A549 (cell line): ENCODE data around the gene SLCO2A1. TPM values are rescaled to one million over a fixed set of nuclear protein-coding genes. Genes with fewer than 3 reads are reported as not detected.

Experiments
- ATAC-seq, 2 experiments: fragments of 200-7000 bp in 1 of 2; fragments of >200 bp in 1 of 2; cut with Nextera tagmentation in 1 of 2; cut with Tn5 transposase in 1 of 2; 3 replicates each; pipeline versions ENCODE4 v1.8.0 to v1.9.1; 2018 to 2020; ENCODE audit warnings: mild to moderate bottlenecking in 1 of 2, moderate library complexity in 1 of 2
- CTCF ChIA-PET: fragments of 300-600 bp; sonication (Branson Sonifier 250); formaldehyde crosslinking; extraction: SDS; loops from one replicate; lab custom pipeline; 2021; ENCODE audit warnings: antibody characterized with exemption, inconsistent platforms; lab: Yijun Ruan, JAX
- POLR2A ChIA-PET: fragments of 350-600 bp; formaldehyde crosslinking; extraction: SDS; loops from one replicate; lab custom pipeline; 2021; ENCODE audit warnings: antibody characterized with exemption, inconsistent platforms; lab: Yijun Ruan, JAX
- DNase-seq, 2 experiments: peaks; one replicate each; pipeline versions ENCODE4 v3.0.0 to v3.0.0-alpha.2; 2011 to 2016; ENCODE audit warnings: low read depth in 1 of 2, low spot score in 1 of 2
- FAIRE-seq: peaks from 2 replicates; lab custom pipeline; 2011; peaks lifted over from hg19 to GRCh38; lab: Jason Lieb, UNC
- H3K27ac ChIP-seq, 2 experiments: fragments of >200 bp; sonication (Bioruptor Twin); formaldehyde crosslinking; 3 replicates each; pipeline ENCODE4 v1.5.1; 2016 to 2017
- H3K4me1 ChIP-seq: fragments of >200 bp; sonication (Bioruptor Twin); formaldehyde crosslinking; 3 replicates; pipeline ENCODE4 v1.6.1; 2016
- H3K4me2 ChIP-seq: fragments of >200 bp; sonication (Bioruptor Twin); formaldehyde crosslinking; 3 replicates; pipeline ENCODE4 v1.6.1; 2016
- H3K4me3 ChIP-seq: fragments of >200 bp; sonication (Bioruptor Twin); formaldehyde crosslinking; 3 replicates; pipeline ENCODE4 v1.5.1; 2016
- H3K9me3 ChIP-seq: fragments of >200 bp; sonication (Bioruptor Twin); formaldehyde crosslinking; 3 replicates; pipeline ENCODE4 v1.6.1; 2016
- BCL3 ChIP-seq: fragments of >200 bp; sonication (Bioruptor Twin); formaldehyde crosslinking; IDR thresholded peaks from 3 replicates; pipeline ENCODE4 v1.6.1; 2016
- CBX2 ChIP-seq: fragments of 200-600 bp; sonication (generic); IDR thresholded peaks from 2 replicates; pipeline ENCODE4 v1.6.1; 2016; ENCODE audit warnings: low read depth, mild to moderate bottlenecking, borderline replicate concordance
- CHD2 ChIP-seq: fragments of 150-350 bp; IDR thresholded peaks from 2 replicates; pipeline ENCODE4 v1.6.1; 2014; ENCODE audit warnings: low read length; ENCODE audit not compliant: partially characterized antibody
- CHD4 ChIP-seq: fragments of 200-600 bp; sonication (generic); IDR thresholded peaks from 2 replicates; pipeline ENCODE4 v1.6.1; 2016; ENCODE audit warnings: antibody characterized with exemption, mild to moderate bottlenecking, borderline replicate concordance
- EHF ChIP-seq: fragments of 250-450 bp; sonication (Bioruptor Pico); IDR thresholded peaks from 2 replicates; pipeline ENCODE4 v1.5.0; 2020; ENCODE audit warnings: mild to moderate bottlenecking
- ELK1 ChIP-seq: fragments of 150-350 bp; IDR thresholded peaks from 2 replicates; pipeline ENCODE4 v1.6.1; 2014; ENCODE audit warnings: low read depth, mild to moderate bottlenecking, low read length
- EP300 ChIP-seq, 2 experiments: fragments of >200 bp; sonication (Bioruptor Twin); formaldehyde crosslinking; IDR thresholded peaks; 2 replicates in 1 of 2; 3 replicates in 1 of 2; pipeline ENCODE4 v1.6.1; 2016 to 2017
- HEYL ChIP-seq: fragments of 250-450 bp; sonication (Bioruptor Pico); IDR thresholded peaks from 2 replicates; pipeline ENCODE4 v1.8.0; 2021; ENCODE audit warnings: mild to moderate bottlenecking, moderate library complexity
- HOXB13 ChIP-seq: fragments of 250-450 bp; sonication (Bioruptor Pico); IDR thresholded peaks from 2 replicates; pipeline ENCODE4 v1.5.0; 2020; ENCODE audit warnings: low read depth, mild to moderate bottlenecking, moderate library complexity
- HOXB5 ChIP-seq: fragments of 250-450 bp; sonication (Bioruptor Pico); IDR thresholded peaks from 2 replicates; pipeline ENCODE4 v1.5.0; 2020; ENCODE audit warnings: mild to moderate bottlenecking, moderate library complexity
- JUN ChIP-seq, 2 experiments: fragments of >200 bp; sonication (Bioruptor Twin); formaldehyde crosslinking; IDR thresholded peaks; 2 replicates in 1 of 2; 3 replicates in 1 of 2; pipeline ENCODE4 v1.6.1; 2016 to 2017
- KDM1A ChIP-seq: fragments of 200-600 bp; sonication (generic); IDR thresholded peaks from 2 replicates; pipeline ENCODE4 v1.6.1; 2016; ENCODE audit warnings: low read depth, mild to moderate bottlenecking
- KDM5A ChIP-seq: fragments of 200-600 bp; sonication (generic); IDR thresholded peaks from 2 replicates; pipeline ENCODE4 v1.6.1; 2016; ENCODE audit warnings: antibody characterized with exemption, mild to moderate bottlenecking
- MAZ ChIP-seq: fragments of 150-350 bp; IDR thresholded peaks from 2 replicates; pipeline ENCODE4 v1.6.1; 2014; ENCODE audit warnings: antibody characterized with exemption, low read depth, low read length, borderline replicate concordance
- NFE2L2 ChIP-seq: fragments of 150-350 bp; conservative IDR thresholded peaks from 2 replicates; pipeline ENCODE4 v1.6.1; 2014; ENCODE audit warnings: low read length
- POLR2A ChIP-seq: IDR thresholded peaks from 2 replicates; pipeline ENCODE4 v1.6.1; 2012; ENCODE audit warnings: mild to moderate bottlenecking, low read length
- RARB ChIP-seq: fragments of 250-450 bp; sonication (Bioruptor Pico); IDR thresholded peaks from 2 replicates; pipeline ENCODE4 v1.8.0; 2021; ENCODE audit warnings: mild to moderate bottlenecking, moderate library complexity
- RCOR1 ChIP-seq: fragments of 150-350 bp; IDR thresholded peaks from 2 replicates; pipeline ENCODE4 v1.6.1; 2014; ENCODE audit warnings: antibody characterized with exemption, low read length, low read depth
- RFX5 ChIP-seq: fragments of 450-650 bp; IDR thresholded peaks from 2 replicates; pipeline ENCODE4 v1.7.1; 2014; ENCODE audit warnings: antibody characterized with exemption, mild to moderate bottlenecking, moderate library complexity
- ZC3H11A ChIP-seq: fragments of 450-650 bp; IDR thresholded peaks from 2 replicates; pipeline ENCODE4 v1.6.1; 2014; ENCODE audit warnings: antibody characterized with exemption, mild to moderate bottlenecking
- ZFP36 ChIP-seq: fragments of 450-650 bp; IDR thresholded peaks from 2 replicates; pipeline ENCODE4 v1.6.1; 2014; ENCODE audit warnings: borderline replicate concordance; ENCODE audit not compliant: partially characterized antibody
- ZSCAN20 ChIP-seq: fragments of 250-450 bp; sonication (Bioruptor Pico); IDR thresholded peaks from 2 replicates; pipeline ENCODE4 v1.8.0; 2022; ENCODE audit warnings: mild to moderate bottlenecking, moderate library complexity
- WGBS: methylation state at CpG from one replicate; pipeline ENCODE4 v1.1.6; 2017; ENCODE audit errors: missing lambda C conversion rate; 5-methylcytosine and 5-hydroxymethylcytosine counted together
- polyA plus RNA-seq, 4 experiments: library from polyadenylated mRNA; depleted of rRNA in 3 of 4; stranded (reverse); fragments of >200 nt; fragmentation: RNase III in 1 of 4; extraction: RNeasy Plus Mini Kit Qiagen cat#74134 plus additional on column Dnase treatment in 1 of 4; gene quantifications; 2 replicates in 3 of 4; 3 replicates in 1 of 4; pipeline ENCODE4 v1.2.3, GENCODE V29; 2011 to 2017

SLCO2A1 gene
- polyA plus RNA-seq, 2 of the 4 experiments (the other 2 are of a cell fraction): 0.12 TPM; not detected in 1

DNA sequence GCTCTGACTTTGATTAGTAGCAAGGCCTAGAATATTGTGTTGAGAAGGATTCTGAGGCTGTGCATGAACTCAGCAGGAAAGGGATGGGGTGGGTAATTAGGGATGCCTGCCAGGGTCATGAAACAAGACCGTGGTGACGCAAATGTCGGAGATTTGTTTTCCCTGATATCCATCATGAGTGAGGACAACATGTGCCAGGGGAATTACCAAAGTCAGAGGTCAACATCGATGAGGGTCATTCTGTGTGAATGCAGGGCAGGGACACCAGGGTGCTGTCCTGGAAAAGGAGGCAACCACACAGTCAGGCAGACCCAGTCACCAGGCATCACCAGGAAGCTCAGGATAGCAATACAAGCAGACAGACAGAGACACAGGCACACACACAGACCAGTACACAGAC is 52.2 kb downstream of the SLCO2A1 start (continued):
- TF ChIP-seq ELK1 (no peak), CBX2 (no peak), ZFP36 (no peak), HEYL (CRISPR knock-in tag) (no peak)

- FAIRE-seq (no peak), ATAC-seq (no peak), DNase-seq (no peak)
- H3K9me3 ChIP-seq: no peaks in the 10 kb centered on the region
- ChIA-PET CTCF (interaction anchor here (1.0 kb wide), 1 partner anchor 23 kb away, joined by 3 read pairs; no protein-coding TSS in a partner anchor), POLR2A (no interaction called here)
- H3K4me3 ChIP-seq: no peak overlapping the region
- no peak overlapping the region for H3K27ac ChIP-seq
- no peak overlapping the region for H3K4me2 ChIP-seq
- no peaks in the 10 kb centered on the region for H3K4me1 ChIP-seq
- no peak for TF ChIP-seq HOXB13 (CRISPR knock-in tag)
- TF ChIP-seq NFE2L2: no peak
- no peak for TF ChIP-seq KDM5A
- no peak for TF ChIP-seq POLR2A
- TF ChIP-seq KDM1A: no peak
- no peak for TF ChIP-seq RCOR1
- 34% methylated on average over 8 of the region's 8 CpGs for WGBS
These were observed 56.3 kb downstream of the SLCO2A1 start for GRCh38 chr3:133973249-133973980.

DNA sequence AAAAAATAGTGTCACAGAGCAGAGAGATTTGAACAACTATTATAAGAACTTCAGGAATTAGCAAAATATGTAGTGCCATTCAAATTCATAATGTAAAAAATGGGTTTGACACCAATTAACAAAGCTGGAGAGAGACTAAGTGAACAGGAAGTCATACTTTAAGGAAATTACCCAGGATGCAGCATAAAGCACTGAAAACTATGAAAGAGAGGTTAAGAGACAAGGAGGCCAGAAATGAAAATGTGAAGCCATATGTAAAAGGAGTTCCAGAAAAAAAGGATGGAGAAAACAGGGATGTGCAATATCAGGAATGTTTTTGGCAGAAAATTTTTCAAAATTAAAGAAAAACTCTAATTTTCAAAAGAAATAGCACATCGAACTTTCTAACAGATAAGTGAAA is 57.6 kb downstream of the SLCO2A1 start:
- ChIA-PET POLR2A (no interaction called here), CTCF (interaction anchor here (1.0 kb wide), 1 partner anchor 22 kb away, joined by 3 read pairs; no protein-coding TSS in a partner anchor)
- no peak for DNase-seq
- Histone ChIP-seq H3K27ac (no peak overlapping the region), H3K9me3 (no peaks in the 10 kb centered on the region), H3K4me3 (no peak overlapping the region), H3K4me2 (no peak overlapping the region), H3K4me1 (no peaks in the 10 kb centered on the region)
- no peak for FAIRE-seq
- no peak for ATAC-seq
- TF ChIP-seq CHD2: no peak
- TF ChIP-seq JUN (IDR thresholded peaks at IDR 0.05): no peak
- no peak for TF ChIP-seq BCL3
- no peak for TF ChIP-seq ELK1
- no peak for TF ChIP-seq MAZ
- TF ChIP-seq EHF (CRISPR knock-in tag): no peak
- TF ChIP-seq RARB (CRISPR knock-in tag): no peak
- no peak for TF ChIP-seq ZSCAN20 (CRISPR knock-in tag)
- no peak for TF ChIP-seq RFX5
- no peak for TF ChIP-seq ZC3H11A
- no peak for TF ChIP-seq HOXB5 (CRISPR knock-in tag)
- TF ChIP-seq CHD4: no peak
- no peak for TF ChIP-seq ZFP36
- no peak for TF ChIP-seq EP300 (IDR thresholded peaks at IDR 0.05)
- WGBS: 27% methylated on average over 1 of the region's 1 CpG
